Thyroid gland (tissue), 4 donors: ENCODE measurements around the gene FSTL4.

Experiments
- CTCF ChIP-seq, 6 experiments: fragments of 200-600 bp in 3 of 6; fragments of 450-650 bp in 3 of 6; sonication (generic) in 3 of 6; IDR thresholded peaks; one replicate each; pipeline ENCODE4 v1.5.1; 2016 to 2019; ENCODE audit warnings: antibody characterized with exemption in 6 of 6, mild to moderate bottlenecking in 2 of 6, inconsistent platforms in 1 of 6, moderate library complexity in 1 of 6
- POLR2A ChIP-seq, 2 donors: fragments of 450-650 bp; IDR thresholded peaks; one replicate each; pipeline ENCODE4 v1.6.1; 2017; ENCODE audit warnings: antibody characterized with exemption in 2 of 2, mild to moderate bottlenecking in 2 of 2, moderate library complexity in 1 of 2

- TF ChIP-seq CTCF (IDR thresholded peaks at IDR 0.05) = no peak
- TF ChIP-seq POLR2A (IDR thresholded peaks at IDR 0.05) = no peak
Observed at GRCh38 chr5:133274597-133274935, 337.8 kb downstream of the FSTL4 start.
